ENCODE results near the gene C1QTNF5. TPM values are rescaled to one million over a fixed set of nuclear protein-coding genes. Genes with fewer than 3 reads are reported as not detected.
A peak's percentile ranks its signal among the peaks of the same experiment; 100 is the strongest.
"Not testable (repeated sequence)": the region's sequence is repeated elsewhere in the genome, so short reads cannot be mapped to it uniquely, and the experiment has no call there.

The C1QTNF5 gene
- total and polyA plus RNA-seq, 11 donors: 12.9 to 47.1 (median 20.0) TPM

DNA sequence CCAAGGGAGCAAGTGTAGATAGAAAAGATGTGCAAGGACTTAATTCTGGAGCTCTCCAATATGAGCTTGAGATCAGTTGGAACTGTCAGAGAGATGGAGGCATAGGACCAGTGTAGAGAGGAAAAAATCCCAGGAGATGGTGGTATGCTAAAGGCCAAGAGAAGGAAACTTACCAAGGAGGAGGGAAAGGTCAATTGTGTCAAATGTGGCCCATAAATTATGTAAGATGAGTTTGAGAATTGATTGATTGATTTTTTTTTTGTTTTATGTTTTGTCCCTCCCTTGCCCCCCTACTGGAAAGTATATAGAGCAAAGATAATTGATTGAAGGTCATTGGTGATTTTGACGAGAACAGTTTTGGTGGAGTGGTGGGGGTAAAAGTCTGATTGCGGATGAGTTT is 43.6 kb upstream of the C1QTNF5 start:
- H3K27me3 ChIP-seq: peaks cover 0 to 7% (median 0%) of the 10 kb centered on the region in 9 donors
- no peak overlapping the region for H3K27ac ChIP-seq
- DNase-seq: no peak
- peaks cover 0 to 23% (median 17%) of the 10 kb centered on the region in 12 donors for H3K4me1 ChIP-seq
- H3K4me3 ChIP-seq: no peak overlapping the region
- intact Hi-C loops (cut with DNase I): loop anchor here in 5 of 10 donors (5.0 to 10.0 kb wide), 4 partner anchors 47 to 93 kb away; no protein-coding TSS in a partner anchor
- no peak for ATAC-seq
- H3K36me3 ChIP-seq: no peaks in the 10 kb centered on the region
- H3K9me3 ChIP-seq: no peaks in the 10 kb centered on the region
- TF ChIP-seq POLR2A (IDR thresholded peaks at IDR 0.05): no peak
- TF ChIP-seq, protein P1, sequence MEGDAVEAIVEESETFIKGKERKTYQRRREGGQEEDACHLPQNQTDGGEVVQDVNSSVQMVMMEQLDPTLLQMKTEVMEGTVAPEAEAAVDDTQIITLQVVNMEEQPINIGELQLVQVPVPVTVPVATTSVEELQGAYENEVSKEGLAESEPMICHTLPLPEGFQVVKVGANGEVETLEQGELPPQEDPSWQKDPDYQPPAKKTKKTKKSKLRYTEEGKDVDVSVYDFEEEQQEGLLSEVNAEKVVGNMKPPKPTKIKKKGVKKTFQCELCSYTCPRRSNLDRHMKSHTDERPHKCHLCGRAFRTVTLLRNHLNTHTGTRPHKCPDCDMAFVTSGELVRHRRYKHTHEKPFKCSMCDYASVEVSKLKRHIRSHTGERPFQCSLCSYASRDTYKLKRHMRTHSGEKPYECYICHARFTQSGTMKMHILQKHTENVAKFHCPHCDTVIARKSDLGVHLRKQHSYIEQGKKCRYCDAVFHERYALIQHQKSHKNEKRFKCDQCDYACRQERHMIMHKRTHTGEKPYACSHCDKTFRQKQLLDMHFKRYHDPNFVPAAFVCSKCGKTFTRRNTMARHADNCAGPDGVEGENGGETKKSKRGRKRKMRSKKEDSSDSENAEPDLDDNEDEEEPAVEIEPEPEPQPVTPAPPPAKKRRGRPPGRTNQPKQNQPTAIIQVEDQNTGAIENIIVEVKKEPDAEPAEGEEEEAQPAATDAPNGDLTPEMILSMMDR (IDR thresholded peaks at IDR 0.05): no peak
- 82 to 93% (median 89%) methylated on average over 2 of the region's 2 CpGs for whole genome bisulfite sequencing, 4 donors

DNA sequence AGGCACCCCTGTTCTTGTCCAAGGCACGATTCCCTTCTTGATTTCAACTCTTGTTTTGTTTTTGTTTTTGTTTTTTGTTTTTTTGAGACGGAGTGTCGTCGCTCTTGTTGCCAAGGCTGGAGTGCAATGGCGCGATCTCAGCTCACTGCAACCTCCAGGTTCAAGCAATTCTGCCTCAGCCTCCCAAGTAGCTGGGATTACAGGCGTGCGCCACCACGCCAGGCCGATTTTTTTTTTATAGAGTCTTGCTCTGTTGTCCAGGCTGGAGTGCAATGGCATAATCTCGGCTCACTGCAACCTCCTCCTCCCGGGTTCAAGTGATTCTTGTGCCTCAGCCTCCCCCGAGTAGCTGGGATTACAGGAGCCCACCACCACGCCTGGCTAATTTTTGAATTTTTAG is 41.8 kb upstream of the C1QTNF5 start:
- 88 to 92% (median 90%) methylated on average over 14 of the region's 14 CpGs for WGBS, 4 donors
- not testable (repeated sequence) for H3K9me3 ChIP-seq, H3K27ac ChIP-seq, DNase-seq, H3K36me3 ChIP-seq, H3K27me3 ChIP-seq, ATAC-seq, H3K4me3 ChIP-seq
- H3K4me1 ChIP-seq: peaks cover 0 to 31% (median 17%) of the 10 kb centered on the region in 12 donors
- intact Hi-C loops (cut with DNase I): loop anchor here in 5 of 10 donors (5.0 to 10.0 kb wide), 4 partner anchors 45 to 95 kb away; no protein-coding TSS in a partner anchor

DNA sequence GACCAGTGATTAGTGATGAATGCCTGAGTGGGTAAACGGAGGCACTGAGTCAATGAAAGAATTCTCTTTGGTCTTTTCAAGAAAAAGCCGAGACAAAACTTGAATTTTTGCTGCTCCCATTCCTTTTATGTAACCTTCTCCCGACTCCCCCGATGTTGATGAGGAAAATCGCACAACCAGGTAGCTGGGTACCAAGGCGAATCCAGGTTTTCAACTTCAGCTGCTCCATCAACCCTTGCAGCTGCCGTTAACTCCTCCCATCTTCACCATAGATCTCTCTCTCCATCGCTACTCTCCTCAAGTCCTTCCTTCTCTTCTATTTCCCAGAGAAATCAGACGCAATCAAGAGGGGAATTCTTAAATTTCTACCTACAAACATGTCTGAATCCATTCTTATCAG is 41.4 kb upstream of the C1QTNF5 start:
- intact Hi-C loops (cut with DNase I): loop anchor here in 5 of 10 donors (5.0 to 10.0 kb wide), 4 partner anchors 45 to 95 kb away; no protein-coding TSS in a partner anchor
- WGBS, 4 donors: 9 to 13% (median 12%) methylated on average over 9 of the region's 9 CpGs
- no peak for ATAC-seq
- TF ChIP-seq, protein P1 (IDR thresholded peaks at IDR 0.05): no peak
- TF ChIP-seq POLR2A (IDR thresholded peaks at IDR 0.05): no peak
- Histone ChIP-seq H3K27ac (peak overlapping the region in 1 of 12 donors; percentile 88), H3K4me1 (peaks cover 0 to 35% (median 17%) of the 10 kb centered on the region in 12 donors), H3K9me3 (no peaks in the 10 kb centered on the region), H3K4me3 (peak overlapping the region in 11 of 12 donors; percentile 9 to 65 (median 53)), H3K36me3 (no peaks in the 10 kb centered on the region), H3K27me3 (peaks cover 0 to 7% (median 0%) of the 10 kb centered on the region in 9 donors)
- DNase-seq: no peak

GRCh38 chr11:119381181-119381988 is 40.7 kb upstream of the C1QTNF5 start, which contains the start of gene USP2:
USP2 (minus strand) TSS chr11:119381690; CDS start chr11:119373480, 8,210 bp downstream.
- WGBS, 4 donors: 0 to 1% (median 0%) methylated on average over 25 to 54 of the region's 54 CpGs
- DNase-seq (peak; percentile 95 to 98 (median 97)), ATAC-seq (peak; percentile 91 to 94 (median 92))
- Histone ChIP-seq H3K36me3 (no peaks in the 10 kb centered on the region), H3K9me3 (no peaks in the 10 kb centered on the region), H3K4me1 (peaks cover 0 to 40% (median 20%) of the 10 kb centered on the region in 12 donors), H3K27me3 (peaks cover 0 to 7% (median 0%) of the 10 kb centered on the region in 9 donors), H3K4me3 (peak within 1 kb of the TSS; percentile 9 to 65 (median 50)), H3K27ac (peak within 1 kb of the TSS in 11 of 12 donors; percentile 37 to 88 (median 69))
- intact Hi-C loops (cut with DNase I): loop anchor here in 6 of 10 donors (1.0 to 10.0 kb wide), 7 partner anchors 25 to 175 kb away; partner anchors contain the start of gene CBL (in 1 of the 6)
- TF ChIP-seq, protein P1 (IDR thresholded peaks at IDR 0.05): peak; percentile 77 to 99 (median 92)
- peak in 1 of 2 donors; percentile 64 for TF ChIP-seq POLR2A (IDR thresholded peaks at IDR 0.05)

Data from heart left ventricle (tissue), 16 donors.